Measurements from ENCODE around the gene BUB1B. TPM values are rescaled to one million over a fixed set of nuclear protein-coding genes. Genes with fewer than 3 reads are reported as not detected.

BUB1B gene
- total RNA-seq, 1 experiment from 2014 or later = 83.2 TPM

DNA sequence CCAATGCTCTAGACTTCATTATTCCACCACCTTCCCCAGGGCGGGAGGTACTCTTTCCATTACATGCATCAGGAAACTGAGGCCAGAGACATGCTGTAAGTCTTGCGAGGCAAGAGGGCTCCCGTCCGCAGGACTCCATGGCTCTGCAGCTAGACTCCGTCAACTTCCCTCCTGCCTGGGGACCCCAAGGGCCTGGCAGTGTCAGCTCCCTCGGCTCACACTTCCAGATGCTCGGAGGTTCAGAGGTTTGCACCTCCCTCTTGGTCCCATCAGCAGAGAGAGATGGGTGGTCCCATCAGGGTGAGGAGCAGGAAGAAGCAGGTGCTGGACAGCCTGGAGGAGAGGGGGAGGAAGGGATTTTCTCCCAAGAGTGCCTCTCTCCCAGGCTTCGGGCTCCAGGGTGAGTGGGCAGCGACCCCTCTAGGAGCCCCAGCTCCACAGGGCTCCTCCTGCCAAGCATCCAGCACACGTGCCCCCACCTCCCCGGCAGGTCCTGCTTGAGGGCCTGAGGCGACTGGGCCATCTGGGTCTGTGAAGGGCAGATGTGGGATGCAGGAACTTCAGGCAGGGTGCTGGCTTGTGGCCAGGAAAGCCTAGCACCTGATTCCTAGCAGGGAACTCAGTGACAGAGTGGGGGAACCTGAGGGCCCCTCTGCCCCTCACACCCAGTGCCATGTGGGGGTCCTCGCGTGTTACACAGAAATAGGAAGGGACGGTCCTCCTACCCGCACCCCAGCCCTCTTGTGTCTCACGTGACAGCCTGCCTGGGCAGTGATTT lies 87.3 kb downstream of the BUB1B start:
- Histone ChIP-seq H3K79me2 (ENCODE audit: insufficient read depth, low read length) (no peaks in the 10 kb centered on the region), H2AK5ac (ENCODE audit: insufficient read length, low read length) (no peak overlapping the region), H2AFZ (ENCODE audit: low read length) (no peak overlapping the region), H3K4ac (ENCODE audit: low read depth, low read length) (no peak overlapping the region), H2BK20ac (ENCODE audit: low read depth, low read length, poor library complexity, severe bottlenecking) (no peak overlapping the region), H3K9ac (ENCODE audit: extremely low read depth, insufficient read length, low read length) (no peak overlapping the region), H4K91ac (ENCODE audit: insufficient read length, low read depth, low read length) (no peak overlapping the region), H4K8ac (replicated peaks; ENCODE audit: insufficient read length, low read depth, low read length) (no peak overlapping the region), H2BK5ac (ENCODE audit: insufficient read length, low read length) (no peak overlapping the region), H2BK12ac (ENCODE audit: insufficient read length, low read depth, low read length) (no peak overlapping the region), H3K18ac (ENCODE audit: insufficient read length, low read depth, low read length) (no peak overlapping the region), H2BK15ac (ENCODE audit: low read depth, low read length) (no peak overlapping the region), H3K27me3 (ENCODE audit: insufficient read depth, low read length) (peaks cover 9% of the 10 kb centered on the region; the same call in 1 of the 2 replicates), H2BK120ac (ENCODE audit: low read depth, low read length, poor library complexity, severe bottlenecking) (no peak overlapping the region), H4K20me1 (ENCODE audit: control insufficient read depth, insufficient read depth, insufficient read length) (no peaks in the 10 kb centered on the region), H3K14ac (ENCODE audit: insufficient read depth, low read length) (no peak overlapping the region), H3K23me2 (ENCODE audit: insufficient read length, low read depth, low read length, poor library complexity, severe bottlenecking) (peaks cover 9% of the 10 kb centered on the region), H4K5ac (ENCODE audit: insufficient read length, low read depth, low read length) (no peak overlapping the region), H3K23ac (ENCODE audit: insufficient read length, low read depth, low read length) (no peak overlapping the region), H3K56ac (ENCODE audit: insufficient read length, low read depth, low read length) (no peak overlapping the region), H3T11ph (ENCODE audit: low read length) (no peak overlapping the region), H3K79me1 (ENCODE audit: insufficient read depth, low read depth, low read length, poor library complexity, severe bottlenecking) (no peaks in the 10 kb centered on the region), H3K27ac (ENCODE audit: insufficient read length, low read depth, low read length) (no peak overlapping the region), H3K9me3 (ENCODE audit: control insufficient read depth, low read depth, low read length) (no peaks in the 10 kb centered on the region), H3K4me2 (ENCODE audit: insufficient read depth, insufficient read length, low read length) (no peak overlapping the region), H3K4me1 (ENCODE audit: insufficient read depth, low read length) (no peaks in the 10 kb centered on the region)
- Mint-ChIP-seq H3K27ac (no peak overlapping the region; a peak in 1 of 7 replicates), H3K27me3 (ENCODE audit: low read depth) (peaks cover 32% of the 10 kb centered on the region), H3K36me3 (ENCODE audit: insufficient read depth in 1 of 3, low read depth in 3 of 3) (no peaks in the 10 kb centered on the region), H3K9me3 (no peaks in the 10 kb centered on the region), H3K4me3 (no peak overlapping the region), H3K4me1 (peaks cover 18 to 23% of the 10 kb centered on the region in 2 experiments)
- WGBS (ENCODE audit: extremely low coverage, insufficient read length, low lambda C conversion rate) = no CpG with 5 or more reads among the region's 17 CpGs
- peak; percentile 23 for DNase-seq
- TF ChIP-seq, protein P1, sequence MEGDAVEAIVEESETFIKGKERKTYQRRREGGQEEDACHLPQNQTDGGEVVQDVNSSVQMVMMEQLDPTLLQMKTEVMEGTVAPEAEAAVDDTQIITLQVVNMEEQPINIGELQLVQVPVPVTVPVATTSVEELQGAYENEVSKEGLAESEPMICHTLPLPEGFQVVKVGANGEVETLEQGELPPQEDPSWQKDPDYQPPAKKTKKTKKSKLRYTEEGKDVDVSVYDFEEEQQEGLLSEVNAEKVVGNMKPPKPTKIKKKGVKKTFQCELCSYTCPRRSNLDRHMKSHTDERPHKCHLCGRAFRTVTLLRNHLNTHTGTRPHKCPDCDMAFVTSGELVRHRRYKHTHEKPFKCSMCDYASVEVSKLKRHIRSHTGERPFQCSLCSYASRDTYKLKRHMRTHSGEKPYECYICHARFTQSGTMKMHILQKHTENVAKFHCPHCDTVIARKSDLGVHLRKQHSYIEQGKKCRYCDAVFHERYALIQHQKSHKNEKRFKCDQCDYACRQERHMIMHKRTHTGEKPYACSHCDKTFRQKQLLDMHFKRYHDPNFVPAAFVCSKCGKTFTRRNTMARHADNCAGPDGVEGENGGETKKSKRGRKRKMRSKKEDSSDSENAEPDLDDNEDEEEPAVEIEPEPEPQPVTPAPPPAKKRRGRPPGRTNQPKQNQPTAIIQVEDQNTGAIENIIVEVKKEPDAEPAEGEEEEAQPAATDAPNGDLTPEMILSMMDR (conservative IDR thresholded peaks at IDR 0.05) = no peak

All from H9 (cell line).